Endothelial cell of umbilical vein (primary cell): ENCODE results near the gene CKAP5. TPM values are rescaled to one million over a fixed set of nuclear protein-coding genes. Genes with fewer than 3 reads are reported as not detected.

Experiments used
- BruUV-seq: library from RNA; stranded (reverse); fragments of 400-500 nt; replicated peaks from 2 replicates; lab custom pipeline; 2021; lab: Mats Ljungman, UMichigan
- CTCF ChIA-PET: fragments of 300-600, 350-600 bp; sonication (Branson Sonifier 250); formaldehyde crosslinking; loops from one replicate; lab custom pipeline; 2021; ENCODE audit warnings: antibody characterized with exemption, inconsistent platforms; lab: Charles Lee
- POLR2A ChIA-PET: fragments of 300-600, 350-600 bp; sonication (Branson Sonifier 250); formaldehyde crosslinking; loops from one replicate; lab custom pipeline; 2021; ENCODE audit warnings: antibody characterized with exemption, inconsistent platforms; lab: Charles Lee
- DNase-seq: peaks from one replicate; pipeline ENCODE4 v3.0.0-alpha.2; 2011; ENCODE audit warnings: low read depth, low spot score
- FAIRE-seq: peaks from 2 replicates; lab custom pipeline; 2011; peaks lifted over from hg19 to GRCh38; lab: Jason Lieb, UNC
- H2AFZ ChIP-seq: 2 replicates; pipeline ENCODE4 v1.6.0; 2012; ENCODE audit warnings: low read depth, low read length, control low read depth, inconsistent platforms
- H3K27ac ChIP-seq: 2 replicates; pipeline ENCODE4 v1.5.1; 2011; ENCODE audit warnings: low read depth, mild to moderate bottlenecking, control low read depth, low read length, moderate library complexity; ENCODE audit not compliant: insufficient read depth
- H3K27me3 ChIP-seq, 2 experiments: 2 replicates each; pipeline versions ENCODE4 v1.6.0 to v1.6.1; 2011; ENCODE audit warnings: low read length in 2 of 2, mixed read lengths in 1 of 2; ENCODE audit not compliant: control insufficient read depth in 2 of 2, insufficient read depth in 2 of 2
- H3K36me3 ChIP-seq, 2 experiments: 2 replicates in 1 of 2; 3 replicates in 1 of 2; pipeline ENCODE4 v1.5.1; 2011; ENCODE audit warnings: low read length in 2 of 2, mild to moderate bottlenecking in 1 of 2, moderate library complexity in 1 of 2; ENCODE audit not compliant: control insufficient read depth in 2 of 2, insufficient read depth in 2 of 2; ENCODE audit errors: extremely low read depth in 1 of 2
- H3K4me1 ChIP-seq: 3 replicates; pipeline ENCODE4 v1.5.1; 2011; ENCODE audit warnings: mild to moderate bottlenecking, low read length; ENCODE audit not compliant: control insufficient read depth, insufficient read depth; ENCODE audit errors: extremely low read depth
- H3K4me2 ChIP-seq: 2 replicates; pipeline ENCODE4 v1.6.1; 2011; ENCODE audit warnings: low read length, control low read depth, mixed read lengths; ENCODE audit not compliant: insufficient read depth
- H3K4me3 ChIP-seq, 3 experiments: fragments of 200-600 bp in 1 of 3; sonication (generic), shearing (Covaris generic) in 1 of 3; replicated peaks in 1 of 3; 2 replicates each; pipeline ENCODE4 v1.5.1; 2011 to 2016; ENCODE audit warnings: control low read depth in 3 of 3, low read length in 3 of 3, mild to moderate bottlenecking in 2 of 3, inconsistent platforms in 1 of 3, low read depth in 1 of 3, moderate library complexity in 1 of 3; ENCODE audit not compliant: insufficient read depth in 1 of 3
- H3K79me2 ChIP-seq: 2 replicates; pipeline ENCODE4 v1.6.0; 2012; ENCODE audit warnings: low read length, inconsistent platforms; ENCODE audit not compliant: control insufficient read depth, insufficient read depth
- H3K9ac ChIP-seq: replicated peaks from 2 replicates; pipeline ENCODE3; 2011; ENCODE audit warnings: low read length, control low read depth; ENCODE audit not compliant: insufficient read depth; ENCODE audit errors: extremely low read depth
- H3K9me1 ChIP-seq: replicated peaks from 3 replicates; pipeline ENCODE4 v1.6.0; 2011; ENCODE audit warnings: mild to moderate bottlenecking, low read length; ENCODE audit not compliant: control insufficient read depth, insufficient read depth; ENCODE audit errors: extremely low read depth
- H3K9me3 ChIP-seq: replicated peaks from 2 replicates; pipeline ENCODE4 v1.5.1; 2012; ENCODE audit warnings: low read length, inconsistent platforms; ENCODE audit not compliant: control insufficient read depth, insufficient read depth
- H4K20me1 ChIP-seq: replicated peaks from 2 replicates; pipeline ENCODE3; 2011; ENCODE audit warnings: mild to moderate bottlenecking, low read length; ENCODE audit not compliant: control insufficient read depth, insufficient read depth; ENCODE audit errors: extremely low read depth
- CTCF ChIP-seq, 2 donors: IDR thresholded peaks; 1 replicate in 1 of 2; 2 replicates in 1 of 2; pipeline ENCODE4 v1.5.1; 2011; ENCODE audit warnings: low read length in 2 of 2, mild to moderate bottlenecking in 2 of 2, moderate library complexity in 2 of 2, control low read depth in 1 of 2, inconsistent platforms in 1 of 2, low read depth in 1 of 2; ENCODE audit not compliant: insufficient read depth in 1 of 2; ENCODE audit errors: extremely low read depth in 1 of 2
- EZH2 ChIP-seq: IDR thresholded peaks from 2 replicates; pipeline ENCODE4 v1.6.1; 2012; ENCODE audit warnings: borderline replicate concordance, low read depth, mild to moderate bottlenecking, moderate library complexity, low read length, inconsistent platforms; ENCODE audit not compliant: severe bottlenecking
- FOS ChIP-seq: IDR thresholded peaks from 2 replicates; pipeline ENCODE4 v1.6.1; 2011; ENCODE audit warnings: mild to moderate bottlenecking, low read length, moderate library complexity, borderline replicate concordance; ENCODE audit not compliant: insufficient read depth
- GATA2 ChIP-seq: IDR thresholded peaks from 2 replicates; pipeline ENCODE4 v1.7.0; 2011; ENCODE audit warnings: low read depth, mild to moderate bottlenecking, moderate library complexity, mixed read lengths, low read length; ENCODE audit not compliant: insufficient read length, insufficient read depth
- JUN ChIP-seq: IDR thresholded peaks from 2 replicates; pipeline ENCODE4 v1.6.1; 2011; ENCODE audit warnings: borderline replicate concordance, low read depth; ENCODE audit not compliant: insufficient read length, insufficient read depth
- MAX ChIP-seq: IDR thresholded peaks from 2 replicates; pipeline ENCODE4 v1.6.1; 2011; ENCODE audit not compliant: insufficient read depth, insufficient read length
- MYC ChIP-seq: IDR thresholded peaks from one replicate; pipeline ENCODE4 v1.6.1; 2011; ENCODE audit warnings: mild to moderate bottlenecking, low read depth, low read length
- POLR2A ChIP-seq: IDR thresholded peaks from 2 replicates; pipeline ENCODE4 v1.6.1; 2012; ENCODE audit warnings: low read depth, mild to moderate bottlenecking, control low read depth, low read length
- POLR2AphosphoS5 ChIP-seq: IDR thresholded peaks from 2 replicates; pipeline ENCODE4 v1.6.1; 2012; ENCODE audit warnings: low read depth, mild to moderate bottlenecking, control low read depth, low read length, moderate library complexity; ENCODE audit not compliant: insufficient read depth
- dilution Hi-C: fragments of 300-500 bp; cut with MboI; formaldehyde crosslinking; loops from one replicate; pipeline ENCODE4 v1.15.0; 2019; ENCODE audit warnings: low sequenced_read_pairs; ENCODE audit not compliant: extremely low pct_ligation_motif_present
- intact Hi-C: fragments of 100-400 bp; cut with micrococcal nuclease; formaldehyde crosslinking; loops from one replicate; pipeline ENCODE4 v1.10.0; 2022
- polyA plus RNA-seq, 4 experiments: library from polyadenylated mRNA; depleted of rRNA in 3 of 4; stranded (reverse) in 3 of 4; unstranded in 1 of 4; fragments of >200 nt; gene quantifications; 2 replicates each; pipeline versions ENCODE4 v1.2.1 to v1.2.3, GENCODE V29; 2011 to 2012; ENCODE audit warnings: missing spikeins in 1 of 4
- total RNA-seq: library from RNA; stranded (reverse); gene quantifications from 2 replicates; pipeline ENCODE4 v1.2.3, GENCODE V29; 2021

CKAP5 gene
- total and polyA plus RNA-seq, 2 donors (not counting 3 experiments of a cell fraction or from before 2014, with no cell fraction given): 47.4 to 138 TPM

- no TSS peak for BruUV-seq
- dilution Hi-C loops (no loop called here), intact Hi-C loops (no loop called here)
- Histone ChIP-seq H3K4me3 (no peak overlapping the region), H4K20me1 (no peaks in the 10 kb centered on the region), H3K9me3 (no peaks in the 10 kb centered on the region), H3K9ac (no peak overlapping the region), H2AFZ (no peak overlapping the region), H3K4me2 (no peak overlapping the region), H3K27me3 (no peaks in the 10 kb centered on the region), H3K36me3 (no peaks in the 10 kb centered on the region), H3K4me1 (no peaks in the 10 kb centered on the region), H3K79me2 (no peaks in the 10 kb centered on the region), H3K27ac (no peak overlapping the region), H3K9me1 (no peaks in the 10 kb centered on the region)
- FAIRE-seq: peak; percentile 48
- TF ChIP-seq EZH2 (no peak), POLR2AphosphoS5 (no peak), MAX (no peak)
- no peak for DNase-seq
- POLR2A ChIA-PET: interaction anchor here (2.1 kb wide), 1 partner anchor 10 kb away, joined by 6 read pairs; the partner anchor contains the start of gene CKAP5
- CTCF ChIA-PET: interaction anchor here (1.1 kb wide), 1 partner anchor 8 kb away, joined by 4 read pairs; no protein-coding TSS in a partner anchor
These were observed 10.7 kb upstream of the CKAP5 start for GRCh38 chr11:46856605-46857343.

- no TSS peak for BruUV-seq
- ChIA-PET CTCF (interaction anchor here (1.1 kb wide), 2 partner anchors 9 to 11 kb away, joined by 3 to 4 read pairs; no protein-coding TSS in a partner anchor), POLR2A (interaction anchor here (2.1 kb wide), 1 partner anchor 9 kb away, joined by 6 read pairs; the partner anchor contains the start of gene CKAP5)
These were observed 9.8 kb upstream of the CKAP5 start for GRCh38 chr11:46855863-46856262.

More at GRCh38 chr11:46855863-46856262, 9.8 kb upstream of the CKAP5 start:
- no peak overlapping the region for H3K4me3 ChIP-seq
- no peaks in the 10 kb centered on the region for H3K79me2 ChIP-seq
- no peak overlapping the region for H3K9ac ChIP-seq
- no peaks in the 10 kb centered on the region for H3K36me3 ChIP-seq
- no peaks in the 10 kb centered on the region for H3K27me3 ChIP-seq
- FAIRE-seq: no peak
- H3K4me1 ChIP-seq: no peaks in the 10 kb centered on the region
- H2AFZ ChIP-seq: no peak overlapping the region
- no peak overlapping the region for H3K4me2 ChIP-seq
- TF ChIP-seq POLR2A: no peak
- no peak for TF ChIP-seq JUN
- TF ChIP-seq EZH2: no peak
- no peak for TF ChIP-seq CTCF (IDR thresholded peaks at IDR 0.05; ENCODE audit: extremely low read depth in 1 of 2, insufficient read depth in 1 of 2, low read depth in 1 of 2, low read length in 2 of 2)
- TF ChIP-seq FOS: no peak
- TF ChIP-seq MYC: no peak
- TF ChIP-seq GATA2: no peak
- no peak overlapping the region for H3K27ac ChIP-seq
- no peaks in the 10 kb centered on the region for H3K9me1 ChIP-seq
- no peak for DNase-seq
- no peaks in the 10 kb centered on the region for H4K20me1 ChIP-seq
- dilution Hi-C loops: no loop called here
- H3K9me3 ChIP-seq: no peaks in the 10 kb centered on the region
- intact Hi-C loops: no loop called here
